Measurements from ENCODE around the gene SNAP29. TPM values are rescaled to one million over a fixed set of nuclear protein-coding genes. Genes with fewer than 3 reads are reported as not detected.
"Not testable (repeated sequence)": the region's sequence is repeated elsewhere in the genome, so short reads cannot be mapped to it uniquely, and the experiment has no call there.

Gene SNAP29
- 10 to 100 TPM; 19.0 to 22.6 (median 22.2) TPM for total RNA-seq

DNA sequence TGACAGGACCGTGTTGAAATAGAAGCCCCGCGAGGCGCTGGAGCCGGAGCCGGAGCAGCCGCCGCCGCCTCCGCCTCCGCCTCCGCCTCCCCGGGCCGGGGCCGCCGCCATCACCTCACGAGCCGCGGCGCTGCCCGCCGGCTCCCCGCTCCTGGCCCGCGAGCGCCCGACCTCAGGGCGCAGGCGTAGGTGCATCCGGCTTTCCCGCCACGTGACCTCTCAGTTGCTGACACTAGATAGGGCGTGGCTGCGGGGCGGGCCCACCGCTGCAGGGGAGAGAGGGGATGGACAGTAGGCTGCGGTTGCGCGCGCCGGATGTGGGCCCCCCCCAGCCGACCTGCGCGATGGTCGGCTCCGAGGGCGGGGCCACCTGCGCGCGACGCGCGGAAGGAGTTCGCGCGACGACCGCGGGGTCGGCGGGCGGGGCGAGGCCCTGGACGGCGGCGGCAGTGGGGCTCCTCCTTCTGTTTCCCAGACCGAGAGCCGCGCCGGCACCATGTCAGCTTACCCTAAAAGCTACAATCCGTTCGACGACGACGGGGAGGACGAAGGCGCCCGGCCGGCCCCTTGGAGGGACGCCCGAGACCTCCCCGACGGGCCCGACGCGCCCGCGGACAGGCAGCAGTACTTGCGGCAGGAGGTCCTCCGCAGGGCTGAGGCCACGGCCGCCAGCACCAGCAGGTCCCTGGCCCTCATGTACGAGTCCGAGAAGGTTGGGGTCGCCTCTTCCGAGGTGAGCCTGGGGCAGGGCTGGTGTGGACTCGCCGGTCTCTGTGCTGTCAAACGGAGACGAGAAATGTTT lies at the start of gene SNAP29, which contains the start of gene PI4KA:
TSS of gene SNAP29 (plus strand) at position 393 of the 802 bp plus-strand sequence. CDS start at position 497, 104 bp downstream.
TSS of gene PI4KA (minus strand) at position 197 of the 802 bp plus-strand sequence. CDS start at position 111, 86 bp downstream.
- H3K36me3 Mint-ChIP-seq (ENCODE audit: insufficient read depth): peaks cover 5% of the 10 kb centered on the region
- DNase-seq (peak; percentile 96), ATAC-seq (peak; percentile 91 to 92)
- H3K4me1 Mint-ChIP-seq (ENCODE audit: low read depth): peaks cover 51% of the 10 kb centered on the region
- no peaks in the 10 kb centered on the region for H3K27me3 Mint-ChIP-seq (ENCODE audit: low read depth)
- no peaks in the 10 kb centered on the region for H3K9me3 Mint-ChIP-seq
- peak within 1 kb of the TSS; percentile 91 for H3K4me3 Mint-ChIP-seq

DNA sequence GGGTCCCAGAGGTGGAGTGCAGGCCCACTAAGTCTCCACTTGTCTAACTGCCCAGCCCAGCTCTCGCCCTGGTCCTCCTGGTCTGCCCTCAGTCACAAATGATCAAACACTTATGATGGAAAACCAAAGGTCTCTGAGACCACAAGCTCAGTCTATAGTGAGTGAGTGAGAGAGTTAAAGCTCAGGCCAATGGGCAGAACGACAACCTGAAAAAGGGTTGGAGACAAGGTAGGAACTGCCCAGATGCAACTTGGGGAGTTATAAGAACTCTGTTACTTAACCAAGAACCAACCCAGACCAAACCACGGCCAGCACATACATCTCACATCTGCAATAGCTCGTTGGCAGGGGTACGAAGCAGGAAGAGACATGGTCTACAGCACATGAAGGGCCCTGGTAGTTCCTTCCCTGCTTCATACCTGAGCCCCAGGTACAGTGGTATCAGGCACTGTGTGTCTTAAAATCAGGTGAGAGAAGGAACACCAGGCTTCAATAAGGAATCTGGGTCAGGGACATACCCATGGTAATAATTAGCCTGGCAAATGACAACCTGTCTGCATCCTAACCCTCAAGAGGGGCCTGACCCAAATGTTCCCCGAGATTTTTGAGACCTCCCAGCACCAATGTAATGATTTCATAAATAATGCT lies 49.1 kb upstream of the SNAP29 start:
- no peaks in the 10 kb centered on the region for H3K9me3 Mint-ChIP-seq
- no peaks in the 10 kb centered on the region for H3K27me3 Mint-ChIP-seq (ENCODE audit: low read depth)
- peaks cover 7% of the 10 kb centered on the region for H3K4me1 Mint-ChIP-seq (ENCODE audit: low read depth)
- peaks cover 49% of the 10 kb centered on the region for H3K36me3 Mint-ChIP-seq (ENCODE audit: insufficient read depth)
- no peak for ATAC-seq
- H3K4me3 Mint-ChIP-seq: no peak overlapping the region
- DNase-seq: no peak

DNA sequence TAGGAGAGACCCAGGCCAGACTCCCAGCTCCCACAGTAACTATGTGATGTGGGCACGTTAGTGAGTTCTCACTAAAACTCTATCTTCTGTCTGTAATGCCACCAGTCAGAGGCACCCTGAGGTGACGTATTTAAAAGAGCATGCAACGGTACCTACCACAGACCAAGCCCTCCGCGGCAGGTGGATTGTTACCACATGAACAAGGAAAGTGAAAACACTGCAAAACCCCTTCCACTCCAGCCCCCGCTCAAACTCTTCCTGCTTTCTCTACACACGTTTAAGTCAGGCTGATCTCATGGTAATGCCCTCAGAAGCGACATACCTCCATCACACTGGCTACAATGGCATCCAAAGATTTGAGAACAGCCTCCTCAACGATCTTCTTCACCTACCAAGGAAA lies 48.2 kb upstream of the SNAP29 start:
- DNase-seq: no peak
- Mint-ChIP-seq H3K4me3 (no peak overlapping the region), H3K9me3 (no peaks in the 10 kb centered on the region), H3K4me1 (ENCODE audit: low read depth) (peaks cover 7% of the 10 kb centered on the region), H3K27me3 (ENCODE audit: low read depth) (no peaks in the 10 kb centered on the region), H3K36me3 (ENCODE audit: insufficient read depth) (peaks cover 46% of the 10 kb centered on the region)
- ATAC-seq: peak; percentile 59 to 60

DNA sequence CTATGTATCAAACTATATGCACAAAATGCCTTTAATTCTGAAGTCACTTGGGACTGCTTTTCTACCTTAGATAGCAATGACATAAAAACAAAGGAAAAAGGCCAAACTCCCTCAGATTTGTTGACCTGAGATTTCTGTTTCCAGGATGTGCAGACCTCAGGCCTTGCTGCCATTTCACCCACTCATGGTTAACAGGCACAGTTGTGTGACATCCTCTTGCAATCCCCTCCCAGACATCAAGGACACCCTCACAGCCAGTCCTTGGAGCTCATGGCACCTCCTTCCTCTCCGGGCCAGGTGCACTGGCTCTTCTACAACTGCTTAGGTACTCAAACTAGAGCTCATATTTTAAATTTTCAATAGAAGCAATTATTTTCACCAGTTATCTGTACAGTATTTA lies 47.6 kb upstream of the SNAP29 start:
- Mint-ChIP-seq H3K36me3 (ENCODE audit: insufficient read depth) (peaks cover 42% of the 10 kb centered on the region), H3K9me3 (no peaks in the 10 kb centered on the region), H3K27me3 (ENCODE audit: low read depth) (no peaks in the 10 kb centered on the region), H3K4me1 (ENCODE audit: low read depth) (peaks cover 7% of the 10 kb centered on the region), H3K4me3 (no peak overlapping the region)
- no peak for DNase-seq
- ATAC-seq: no peak

DNA sequence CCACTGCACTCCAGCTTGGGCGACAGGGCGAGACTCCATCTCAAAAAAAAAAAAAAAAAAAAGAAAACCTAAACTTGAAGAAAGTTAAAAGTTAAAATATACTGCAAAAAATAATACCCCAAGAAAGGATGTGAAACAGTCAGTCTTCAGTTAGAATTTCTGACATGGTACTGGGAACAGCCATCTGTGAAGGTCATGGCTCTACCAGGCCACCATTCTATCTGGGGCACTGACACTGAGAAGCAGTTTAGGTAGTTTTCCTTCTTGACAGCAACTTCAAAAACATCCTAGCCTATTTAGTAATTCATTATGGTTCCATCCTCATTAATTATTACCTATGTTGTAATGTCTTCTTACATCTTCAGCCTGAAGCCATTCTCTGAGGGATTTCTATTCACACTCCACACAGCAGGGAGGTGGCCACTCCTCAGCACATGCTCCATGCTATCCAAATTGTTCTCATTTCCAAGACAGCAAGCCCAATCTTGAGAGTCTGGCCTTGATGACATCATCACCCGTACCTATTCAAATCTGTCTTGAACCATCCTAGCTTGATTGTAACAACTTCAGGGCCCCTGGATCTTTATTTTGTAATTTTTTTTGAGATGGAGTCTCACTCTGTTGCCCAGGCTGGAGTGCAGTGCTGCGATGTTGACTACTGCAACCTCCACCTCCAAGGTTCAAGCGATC lies 46.7 kb upstream of the SNAP29 start:
- ATAC-seq (no peak), DNase-seq (no peak)
- H3K4me1 Mint-ChIP-seq (ENCODE audit: low read depth): peaks cover 7% of the 10 kb centered on the region
- H3K36me3 Mint-ChIP-seq (ENCODE audit: insufficient read depth): peaks cover 44% of the 10 kb centered on the region
- H3K9me3 Mint-ChIP-seq: no peaks in the 10 kb centered on the region
- no peaks in the 10 kb centered on the region for H3K27me3 Mint-ChIP-seq (ENCODE audit: low read depth)
- H3K4me3 Mint-ChIP-seq: no peak overlapping the region

DNA sequence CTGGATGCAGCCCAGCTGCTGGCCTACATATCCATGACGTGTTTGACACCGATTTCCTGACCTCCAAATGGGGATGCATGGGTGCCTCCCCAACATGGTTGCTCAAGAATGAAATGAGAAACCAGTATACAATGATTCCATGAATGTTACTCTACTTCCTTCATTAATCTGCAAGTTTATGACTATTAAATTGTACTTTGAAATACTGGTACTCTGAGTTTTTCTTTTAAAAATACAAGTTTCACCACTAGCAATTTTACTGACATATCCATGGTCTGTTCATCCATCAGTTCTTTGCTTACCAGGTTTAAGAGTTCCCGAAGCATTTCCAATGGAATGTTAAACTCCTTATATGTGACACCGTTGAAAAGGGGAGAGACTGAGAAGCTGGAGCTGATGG lies 45.8 kb upstream of the SNAP29 start:
- no peak for DNase-seq
- Mint-ChIP-seq H3K36me3 (ENCODE audit: insufficient read depth) (peaks cover 40% of the 10 kb centered on the region), H3K27me3 (ENCODE audit: low read depth) (no peaks in the 10 kb centered on the region), H3K9me3 (no peaks in the 10 kb centered on the region), H3K4me1 (ENCODE audit: low read depth) (peaks cover 7% of the 10 kb centered on the region), H3K4me3 (no peak overlapping the region)
- no peak for ATAC-seq

DNA sequence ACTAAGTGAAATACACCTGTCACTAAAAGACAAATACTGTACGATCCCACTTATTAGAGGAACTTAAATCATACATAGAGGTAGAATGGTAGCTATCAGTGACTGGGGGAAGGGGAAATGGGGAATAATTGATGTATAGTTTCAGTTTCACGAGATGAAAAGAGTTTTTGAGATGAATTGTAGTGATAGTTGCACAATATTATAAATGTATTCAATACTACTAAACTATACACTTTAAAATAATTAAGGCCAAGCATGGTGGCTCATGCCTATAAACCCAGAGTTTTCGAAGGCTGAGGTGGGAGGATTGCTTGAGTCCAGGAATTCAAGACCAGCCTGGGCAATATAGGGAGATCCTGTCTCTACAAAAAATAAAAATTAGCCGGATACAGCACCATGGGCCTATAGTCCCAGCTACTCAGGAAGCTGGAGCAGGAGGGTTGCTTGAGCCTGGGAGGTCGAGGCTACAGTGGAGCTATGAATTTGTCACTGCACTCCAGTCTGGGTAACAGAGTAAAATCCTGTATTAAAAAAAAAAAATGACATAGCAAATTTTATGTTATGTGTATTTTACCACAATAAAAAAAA lies 44.5 kb upstream of the SNAP29 start:
- H3K4me3 Mint-ChIP-seq: no peak overlapping the region

DNA sequence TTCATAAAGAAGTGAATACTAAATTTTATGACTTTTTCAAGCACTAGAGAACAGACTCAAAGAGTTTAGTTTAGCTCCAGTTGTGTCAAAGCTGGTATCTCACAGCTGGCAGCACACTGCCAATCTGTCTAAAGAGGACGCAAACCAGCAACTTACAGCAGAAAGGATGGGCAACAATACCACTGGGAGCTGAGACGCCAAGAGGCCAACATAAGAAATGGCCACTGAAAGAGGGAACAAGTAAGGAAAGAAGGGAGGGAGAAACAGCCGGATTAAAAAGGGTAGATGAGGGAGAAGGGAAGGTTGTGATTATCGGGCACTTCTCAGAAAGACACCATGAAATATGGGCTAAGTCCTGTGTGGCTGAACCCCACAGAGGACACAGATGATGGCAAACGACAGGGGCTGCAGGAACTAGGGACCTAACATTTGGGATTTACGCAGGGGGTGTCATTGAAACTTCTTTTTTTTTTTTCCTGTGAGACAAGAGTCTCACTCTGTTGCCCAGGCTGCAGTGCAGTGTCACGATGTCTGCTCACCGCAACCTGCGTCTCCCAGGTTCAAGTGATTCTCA lies 43.2 kb upstream of the SNAP29 start:
- Mint-ChIP-seq H3K4me1 (ENCODE audit: low read depth) (peaks cover 7% of the 10 kb centered on the region), H3K36me3 (ENCODE audit: insufficient read depth) (peaks cover 47% of the 10 kb centered on the region), H3K9me3 (no peaks in the 10 kb centered on the region), H3K27me3 (ENCODE audit: low read depth) (no peaks in the 10 kb centered on the region), H3K4me3 (no peak overlapping the region)
- DNase-seq: no peak
- no peak for ATAC-seq

More for the DNA sequence above, 44.5 kb upstream of the SNAP29 start:
- Mint-ChIP-seq H3K27me3 (ENCODE audit: low read depth) (no peaks in the 10 kb centered on the region), H3K4me1 (ENCODE audit: low read depth) (peaks cover 7% of the 10 kb centered on the region), H3K9me3 (no peaks in the 10 kb centered on the region), H3K36me3 (ENCODE audit: insufficient read depth) (peaks cover 42% of the 10 kb centered on the region)
- no peak for DNase-seq
- ATAC-seq: no peak

DNA sequence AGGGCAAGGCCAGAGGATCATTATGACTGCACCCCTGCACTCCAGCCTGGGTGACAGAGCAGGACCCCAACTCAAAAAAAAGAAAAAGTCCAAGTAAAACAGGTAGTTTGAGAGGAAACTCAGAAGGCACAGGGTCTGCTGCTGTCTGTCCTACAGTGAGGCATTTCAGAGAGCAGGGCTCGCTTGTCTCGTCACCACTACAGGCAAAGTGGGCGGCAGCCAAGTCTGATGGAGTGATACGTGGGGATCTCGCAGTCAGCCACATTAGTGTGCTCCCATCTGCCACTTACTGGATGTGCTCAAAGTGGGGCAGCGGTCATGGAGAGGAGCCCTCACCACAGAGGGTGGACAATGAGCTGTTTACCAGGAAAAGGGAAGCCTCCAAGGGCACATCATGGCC lies 42.2 kb upstream of the SNAP29 start:
- no peak for ATAC-seq
- Mint-ChIP-seq H3K9me3 (no peaks in the 10 kb centered on the region), H3K27me3 (ENCODE audit: low read depth) (no peaks in the 10 kb centered on the region), H3K4me3 (no peak overlapping the region), H3K36me3 (ENCODE audit: insufficient read depth) (peaks cover 41% of the 10 kb centered on the region), H3K4me1 (ENCODE audit: low read depth) (no peaks in the 10 kb centered on the region)
- DNase-seq: no peak

DNA sequence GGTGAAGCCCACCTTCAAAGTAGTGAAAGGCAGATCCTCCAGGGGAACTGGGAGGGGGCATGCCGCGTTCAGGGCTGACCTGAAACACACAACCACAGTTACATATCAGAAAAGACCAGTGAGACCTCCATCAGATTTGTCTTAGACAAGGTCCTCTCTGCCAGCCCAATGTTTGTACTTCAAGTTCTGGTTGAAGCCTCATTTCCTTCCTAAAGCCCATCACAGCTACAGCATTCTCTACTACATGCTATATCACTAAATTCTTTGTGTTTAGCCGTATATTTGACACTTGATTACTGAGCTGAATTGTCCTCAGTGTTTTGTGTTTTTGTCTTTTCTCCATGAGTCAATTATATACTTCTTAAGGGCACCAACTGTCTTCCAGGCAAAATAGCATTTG lies 40.3 kb upstream of the SNAP29 start:
- no peaks in the 10 kb centered on the region for H3K27me3 Mint-ChIP-seq (ENCODE audit: low read depth)
- ATAC-seq: no peak
- no peaks in the 10 kb centered on the region for H3K4me1 Mint-ChIP-seq (ENCODE audit: low read depth)
- peaks cover 35% of the 10 kb centered on the region for H3K36me3 Mint-ChIP-seq (ENCODE audit: insufficient read depth)
- DNase-seq: no peak
- no peak overlapping the region for H3K4me3 Mint-ChIP-seq
- no peaks in the 10 kb centered on the region for H3K9me3 Mint-ChIP-seq

DNA sequence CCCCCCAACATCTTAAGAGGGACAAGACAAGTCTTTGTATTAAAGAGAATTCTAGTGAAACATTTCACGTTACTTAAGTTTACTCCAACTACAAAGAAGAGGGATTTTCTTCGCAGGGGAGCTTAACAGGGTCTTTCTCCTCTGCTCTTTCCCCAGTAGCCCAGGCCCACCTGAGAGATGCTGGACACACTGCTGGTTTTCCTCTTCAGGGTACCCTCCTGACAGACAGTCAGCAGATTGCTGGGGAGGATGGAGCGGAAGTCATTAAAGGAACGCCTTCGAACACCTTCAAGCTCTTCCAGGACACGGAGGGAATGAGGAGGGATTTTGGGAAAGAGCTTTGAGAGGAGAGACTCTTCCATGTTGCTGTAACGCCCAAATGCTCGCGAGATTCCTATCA lies 39.3 kb upstream of the SNAP29 start:
- Mint-ChIP-seq H3K4me1 (ENCODE audit: low read depth) (no peaks in the 10 kb centered on the region), H3K36me3 (ENCODE audit: insufficient read depth) (peaks cover 31% of the 10 kb centered on the region)
- no peak for ATAC-seq

DNA sequence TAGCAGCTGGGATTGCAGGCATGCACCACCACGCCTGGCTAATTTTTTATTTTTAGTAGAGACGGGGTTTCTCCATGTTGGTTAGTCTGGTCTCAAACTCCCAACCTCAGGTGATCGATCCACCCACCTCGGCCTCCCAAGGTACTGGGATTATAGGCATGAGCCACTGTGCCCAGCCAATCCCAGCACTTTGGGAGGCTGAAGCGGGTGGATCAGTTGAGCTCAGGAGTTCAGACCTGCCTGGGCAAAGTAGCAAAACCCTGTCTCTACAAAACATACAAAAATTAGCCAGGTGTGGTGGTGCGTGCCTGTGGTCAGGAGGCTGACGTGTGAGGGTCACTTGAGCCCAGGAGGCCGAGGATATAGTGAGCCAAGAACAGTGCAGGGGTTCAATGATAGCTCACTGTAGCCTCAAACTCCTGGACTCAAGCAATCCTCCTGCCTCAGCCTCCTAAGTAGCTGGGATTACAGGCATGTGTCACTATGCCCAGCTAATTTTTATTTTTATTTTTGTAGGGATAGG lies 37.0 kb upstream of the SNAP29 start:
- DNase-seq; H3K9me3 Mint-ChIP-seq; H3K4me3 Mint-ChIP-seq; H3K27me3 Mint-ChIP-seq (ENCODE audit: low read depth); H3K4me1 Mint-ChIP-seq (ENCODE audit: low read depth); ATAC-seq: not testable (repeated sequence)
- peaks cover 32% of the 10 kb centered on the region for H3K36me3 Mint-ChIP-seq (ENCODE audit: insufficient read depth)

More for the DNA sequence above, 39.3 kb upstream of the SNAP29 start:
- DNase-seq: no peak
- H3K27me3 Mint-ChIP-seq (ENCODE audit: low read depth): no peaks in the 10 kb centered on the region
- H3K4me3 Mint-ChIP-seq: no peak overlapping the region
- H3K9me3 Mint-ChIP-seq: no peaks in the 10 kb centered on the region

DNA sequence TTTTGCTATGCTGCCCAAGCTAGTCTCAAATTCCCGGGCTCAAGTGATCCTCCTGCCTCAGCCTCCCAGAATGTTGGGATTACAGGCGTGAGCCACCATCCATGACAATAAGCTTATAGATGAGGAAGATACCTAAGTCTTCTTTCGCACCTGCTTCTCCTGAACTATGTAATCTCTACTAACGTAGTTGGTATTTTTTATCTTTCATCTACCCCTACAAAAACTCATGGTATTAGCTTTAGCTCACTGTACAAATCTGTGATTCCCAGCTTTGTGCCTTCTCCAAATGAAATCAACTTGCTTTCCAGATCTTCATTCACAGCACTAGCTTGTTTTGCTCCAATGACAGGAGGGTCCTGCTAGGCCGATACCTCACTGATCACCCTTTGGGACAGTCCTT lies 36.6 kb upstream of the SNAP29 start:
- no peak for DNase-seq
- Mint-ChIP-seq H3K4me1 (ENCODE audit: low read depth) (no peaks in the 10 kb centered on the region), H3K27me3 (ENCODE audit: low read depth) (no peaks in the 10 kb centered on the region), H3K36me3 (ENCODE audit: insufficient read depth) (peaks cover 30% of the 10 kb centered on the region), H3K9me3 (no peaks in the 10 kb centered on the region), H3K4me3 (no peak overlapping the region)
- ATAC-seq: no peak

DNA sequence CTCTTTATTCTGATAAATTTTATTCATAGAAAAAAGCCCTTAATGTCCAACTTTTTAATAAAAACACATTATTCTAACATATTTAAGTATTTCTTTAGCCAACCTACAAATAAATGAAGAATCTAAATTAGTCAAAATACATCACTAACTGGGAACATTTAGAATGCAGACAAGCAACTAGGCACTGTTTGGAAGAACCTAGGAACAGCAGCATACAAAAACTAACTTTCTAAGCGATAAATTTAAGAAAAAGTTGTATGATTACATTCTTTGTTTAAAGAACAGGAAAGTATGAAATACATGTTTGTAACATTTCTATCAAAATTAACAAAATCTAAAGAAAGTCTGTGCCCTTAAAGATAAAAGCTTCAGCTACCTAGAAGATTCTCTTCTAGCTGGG lies 35.5 kb upstream of the SNAP29 start:
- ATAC-seq: no peak
- Mint-ChIP-seq H3K36me3 (ENCODE audit: insufficient read depth) (peaks cover 34% of the 10 kb centered on the region), H3K27me3 (ENCODE audit: low read depth) (no peaks in the 10 kb centered on the region), H3K4me3 (no peak overlapping the region), H3K9me3 (no peaks in the 10 kb centered on the region), H3K4me1 (ENCODE audit: low read depth) (no peaks in the 10 kb centered on the region)
- DNase-seq: no peak
